CD14-positive monocyte (primary cell): ENCODE measurements around the gene TTPAL. TPM values are rescaled to one million over a fixed set of nuclear protein-coding genes. Genes with fewer than 3 reads are reported as not detected.

ENCODE experiments used
- DNase-seq, 3 donors: peaks; one replicate each; pipeline ENCODE4 v3.0.0-alpha.2; 2011 to 2022
- H2AFZ ChIP-seq: 2 replicates; pipeline ENCODE4 v1.6.0; 2012; ENCODE audit warnings: mild to moderate bottlenecking, low read depth, low read length, inconsistent platforms; ENCODE audit not compliant: insufficient read depth, poor library complexity, severe bottlenecking
- H3K27ac ChIP-seq, 2 donors: 1 replicate in 1 of 2; 2 replicates in 1 of 2; pipeline ENCODE4 v1.5.1; 2012 to 2013; ENCODE audit warnings: low read length in 2 of 2, control low read depth in 1 of 2, inconsistent platforms in 1 of 2, low read depth in 1 of 2, mild to moderate bottlenecking in 1 of 2
- H3K27me3 ChIP-seq, 2 donors: one replicate each; pipeline versions ENCODE4 v1.6.0 to v1.6.1; 2011 to 2013; ENCODE audit warnings: low read length in 2 of 2; ENCODE audit not compliant: control insufficient read depth in 2 of 2, insufficient read depth in 2 of 2
- H3K36me3 ChIP-seq, 2 donors: replicated peaks in 1 of 2; 1 replicate in 1 of 2; 2 replicates in 1 of 2; pipeline versions ENCODE4 v1.5.1 to v1.6.1; 2012 to 2013; ENCODE audit warnings: low read length in 2 of 2, control low read depth in 1 of 2, inconsistent platforms in 1 of 2, mild to moderate bottlenecking in 1 of 2; ENCODE audit not compliant: insufficient read depth in 2 of 2, control insufficient read depth in 1 of 2
- H3K4me1 ChIP-seq, 2 donors: 1 replicate in 1 of 2; 2 replicates in 1 of 2; pipeline versions ENCODE4 v1.5.1 to v1.6.1; 2012 to 2013; ENCODE audit warnings: low read length in 2 of 2, control low read depth in 1 of 2, inconsistent platforms in 1 of 2, mild to moderate bottlenecking in 1 of 2, moderate library complexity in 1 of 2; ENCODE audit not compliant: insufficient read depth in 2 of 2, control insufficient read depth in 1 of 2
- H3K4me2 ChIP-seq: replicated peaks from 2 replicates; pipeline ENCODE3; 2012; ENCODE audit warnings: low read length, moderate library complexity, mild to moderate bottlenecking; ENCODE audit not compliant: poor library complexity, severe bottlenecking; ENCODE audit errors: extremely low read depth
- H3K4me3 ChIP-seq, 3 experiments: fragments of 200-600 bp in 1 of 3; sonication (generic) in 1 of 3; replicated peaks in 1 of 3; 1 replicate in 2 of 3; 2 replicates in 1 of 3; pipeline ENCODE4 v1.5.1; 2011 to 2013; ENCODE audit warnings: low read length in 3 of 3, mild to moderate bottlenecking in 3 of 3, control low read depth in 2 of 3, low read depth in 2 of 3, inconsistent platforms in 1 of 3, moderate library complexity in 1 of 3
- H3K79me2 ChIP-seq: 2 replicates; pipeline ENCODE4 v1.6.0; 2012; ENCODE audit warnings: mild to moderate bottlenecking, control low read depth, inconsistent platforms, low read length, moderate library complexity; ENCODE audit not compliant: insufficient read depth
- H3K9ac ChIP-seq: 2 replicates; pipeline ENCODE4 v1.6.0; 2017; ENCODE audit warnings: low read length, mild to moderate bottlenecking; ENCODE audit not compliant: insufficient read depth, poor library complexity, severe bottlenecking
- H3K9me3 ChIP-seq, 2 donors: replicated peaks in 1 of 2; 1 replicate in 1 of 2; 2 replicates in 1 of 2; pipeline versions ENCODE4 v1.5.1 to v1.6.1; 2012 to 2013; ENCODE audit warnings: low read length in 2 of 2, control low read depth in 1 of 2; ENCODE audit not compliant: control insufficient read depth in 1 of 2, insufficient read depth in 1 of 2
- H4K20me1 ChIP-seq: 2 replicates; pipeline ENCODE4 v1.6.0; 2012; ENCODE audit warnings: mild to moderate bottlenecking, low read length, control low read depth, moderate library complexity; ENCODE audit not compliant: insufficient read depth
- H3K27ac Mint-ChIP-seq, 7 donors: one replicate each; pipeline ENCODE4 v1.8.0; 2020; ENCODE audit warnings: mild to moderate bottlenecking in 7 of 7, mixed read lengths in 7 of 7, moderate library complexity in 6 of 7, inconsistent platforms in 2 of 7
- H3K27me3 Mint-ChIP-seq, 3 donors: one replicate each; pipeline ENCODE4 v1.8.0; 2021 to 2022; ENCODE audit warnings: low read depth in 3 of 3, mild to moderate bottlenecking in 3 of 3, mixed read lengths in 3 of 3, moderate library complexity in 3 of 3, inconsistent platforms in 1 of 3
- H3K36me3 Mint-ChIP-seq, 2 donors: one replicate each; pipeline ENCODE4 v1.8.0; 2020; ENCODE audit warnings: mixed read lengths in 2 of 2, inconsistent platforms in 1 of 2, mild to moderate bottlenecking in 1 of 2
- H3K4me1 Mint-ChIP-seq: one replicate; pipeline ENCODE4 v1.8.0; 2020; ENCODE audit warnings: mild to moderate bottlenecking, mixed read lengths
- H3K4me3 Mint-ChIP-seq, 2 donors: one replicate each; pipeline ENCODE4 v1.8.0; 2020; ENCODE audit warnings: mild to moderate bottlenecking in 2 of 2, mixed read lengths in 2 of 2, moderate library complexity in 1 of 2
- H3K9me3 Mint-ChIP-seq, 7 donors: one replicate each; pipeline ENCODE4 v1.8.0; 2020 to 2022; ENCODE audit warnings: mixed read lengths in 7 of 7, mild to moderate bottlenecking in 6 of 7, moderate library complexity in 6 of 7, inconsistent platforms in 2 of 7
- WGBS: methylation state at CpG from one replicate; pipeline ENCODE4 v1.1.5; 2013; ENCODE audit warnings: missing lambda C conversion rate; ENCODE audit not compliant: insufficient coverage; 5-methylcytosine and 5-hydroxymethylcytosine counted together
- intact Hi-C, 2 donors: fragments of 100-400 bp; cut with micrococcal nuclease; formaldehyde crosslinking; loops; one replicate each; pipeline versions ENCODE4 v1.15.0 to v1.15.1; 2023
- polyA plus RNA-seq, 3 donors: library from polyadenylated mRNA; depleted of rRNA in 1 of 3; unstranded in 2 of 3; stranded (reverse) in 1 of 3; fragments of 300-500 nt in 2 of 3; fragments of >200 nt in 1 of 3; fragmentation: Illumina TruSeq in 2 of 3; gene quantifications; 1 replicate in 2 of 3; 2 replicates in 1 of 3; pipeline ENCODE4 v1.2.3, GENCODE V29; 2012 to 2021
- TF ChIP-seq, protein P1 (sequence below): fragments of 200-600 bp; IDR thresholded peaks from one replicate; pipeline ENCODE4 v1.8.0; 2022; ENCODE audit warnings: antibody characterized with exemption, mild to moderate bottlenecking

Gene TTPAL
- polyA plus RNA-seq, 3 donors, result 1.5 to 4.9 (median 3.0) TPM

DNA sequence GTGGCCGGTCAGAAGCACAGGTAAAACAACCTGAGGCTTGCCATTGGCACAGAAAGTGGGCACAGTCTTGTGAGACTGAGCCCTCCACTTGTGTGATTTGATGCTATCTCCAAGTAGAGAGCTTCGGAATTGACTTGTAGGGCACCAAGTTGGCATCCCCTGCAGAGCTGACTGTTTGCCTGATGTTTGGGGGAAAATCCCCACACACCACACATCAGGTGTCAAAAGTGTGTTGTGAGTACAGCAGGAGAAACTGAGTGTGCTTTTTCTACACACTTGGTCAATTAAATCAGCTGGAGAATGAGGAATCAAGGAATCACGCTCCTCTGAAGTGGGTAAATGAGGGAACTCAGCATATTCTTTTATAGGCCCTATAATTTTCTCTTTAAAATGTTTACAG, 45.2 kb downstream of the TTPAL start:
- DNase-seq, result peak in 1 of 3 donors; percentile 20
- Histone ChIP-seq H4K20me1 (peaks cover 31% of the 10 kb centered on the region), H3K36me3 (peaks cover 2 to 28% of the 10 kb centered on the region in 2 donors), H3K9ac (peak overlapping the region; percentile 92), H3K27ac (peak overlapping the region in 1 of 2 donors; percentile 97), H3K4me2 (peak overlapping the region; percentile 80), H3K4me3 (peak overlapping the region; percentile 88 to 97 (median 95)), H3K4me1 (peaks cover 22 to 33% of the 10 kb centered on the region in 2 donors), H3K27me3 (no peaks in the 10 kb centered on the region), H3K9me3 (no peaks in the 10 kb centered on the region), H2AFZ (no peak overlapping the region), H3K79me2 (peaks cover 59% of the 10 kb centered on the region)
- Mint-ChIP-seq H3K9me3 (no peaks in the 10 kb centered on the region), H3K36me3 (peaks cover 19% of the 10 kb centered on the region in 2 donors), H3K4me3 (peak overlapping the region; percentile 87 to 88), H3K4me1 (peaks cover 37% of the 10 kb centered on the region), H3K27ac (peak overlapping the region; percentile 95 to 98 (median 96)), H3K27me3 (no peaks in the 10 kb centered on the region)
- TF ChIP-seq, protein P1, sequence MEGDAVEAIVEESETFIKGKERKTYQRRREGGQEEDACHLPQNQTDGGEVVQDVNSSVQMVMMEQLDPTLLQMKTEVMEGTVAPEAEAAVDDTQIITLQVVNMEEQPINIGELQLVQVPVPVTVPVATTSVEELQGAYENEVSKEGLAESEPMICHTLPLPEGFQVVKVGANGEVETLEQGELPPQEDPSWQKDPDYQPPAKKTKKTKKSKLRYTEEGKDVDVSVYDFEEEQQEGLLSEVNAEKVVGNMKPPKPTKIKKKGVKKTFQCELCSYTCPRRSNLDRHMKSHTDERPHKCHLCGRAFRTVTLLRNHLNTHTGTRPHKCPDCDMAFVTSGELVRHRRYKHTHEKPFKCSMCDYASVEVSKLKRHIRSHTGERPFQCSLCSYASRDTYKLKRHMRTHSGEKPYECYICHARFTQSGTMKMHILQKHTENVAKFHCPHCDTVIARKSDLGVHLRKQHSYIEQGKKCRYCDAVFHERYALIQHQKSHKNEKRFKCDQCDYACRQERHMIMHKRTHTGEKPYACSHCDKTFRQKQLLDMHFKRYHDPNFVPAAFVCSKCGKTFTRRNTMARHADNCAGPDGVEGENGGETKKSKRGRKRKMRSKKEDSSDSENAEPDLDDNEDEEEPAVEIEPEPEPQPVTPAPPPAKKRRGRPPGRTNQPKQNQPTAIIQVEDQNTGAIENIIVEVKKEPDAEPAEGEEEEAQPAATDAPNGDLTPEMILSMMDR, result no peak
- intact Hi-C loops, result loop anchor here (5.0 to 10.0 kb wide), 4 partner anchors 44 to 91 kb away; partner anchors contain the start of gene TTPAL (in 1 of the 2)
- 100% methylated on average over 1 of the region's 3 CpGs for WGBS

DNA sequence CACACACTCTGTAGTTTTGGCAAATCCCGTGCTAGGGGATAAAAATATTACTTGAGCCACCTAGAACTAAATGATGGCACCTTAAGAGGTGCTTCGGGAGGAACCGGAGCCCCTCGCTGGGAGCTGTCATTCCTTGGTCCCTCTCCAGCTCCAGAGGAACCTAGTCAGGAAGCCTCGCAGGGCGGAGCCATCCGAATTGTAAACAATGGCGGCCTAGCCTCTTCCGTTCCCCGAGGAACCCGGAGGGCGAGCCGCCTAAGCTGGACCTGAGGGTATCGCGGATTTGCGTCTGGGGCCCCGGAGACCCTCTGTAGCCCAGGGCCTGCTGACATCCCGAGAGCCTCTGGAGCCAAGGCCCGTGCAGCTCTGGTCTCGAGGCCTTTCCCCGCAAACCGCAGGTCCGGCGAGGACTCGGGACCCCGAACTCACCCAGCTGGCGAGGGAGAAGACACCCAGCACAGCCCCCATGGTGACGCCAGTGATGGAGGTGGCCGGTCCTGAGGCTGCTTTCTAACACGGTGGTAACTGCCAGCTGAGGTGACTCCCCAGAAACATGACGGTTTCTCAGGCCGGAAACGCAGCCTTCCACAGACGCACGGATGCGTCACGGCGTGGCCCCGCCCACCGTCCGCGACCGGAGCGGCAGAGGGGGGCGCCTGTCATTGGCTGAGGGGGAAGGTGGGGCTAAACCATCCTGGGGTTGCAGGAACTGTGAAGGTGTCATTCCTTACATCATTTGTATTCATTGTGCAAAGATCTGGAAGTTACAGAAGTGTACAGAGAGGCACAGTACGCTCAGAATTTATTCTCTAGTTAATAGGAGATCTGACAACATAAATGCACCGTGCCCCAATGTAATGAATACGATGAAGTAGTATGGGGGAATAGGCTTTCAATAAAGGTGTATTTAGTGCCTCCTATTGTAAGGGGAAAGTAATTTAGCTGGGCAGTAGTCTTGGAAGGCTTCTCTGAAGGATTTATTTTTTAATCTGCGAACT, 46.1 kb downstream of the TTPAL start, which contains the start of gene SERINC3:
SERINC3 (minus strand) TSS at position 587 of the 998 bp plus-strand sequence; CDS start at position 468, 119 bp downstream.
- TF ChIP-seq, protein P1, result no peak
- peak; percentile 96 to 98 (median 98) for DNase-seq
- Histone ChIP-seq H3K79me2 (peaks cover 50% of the 10 kb centered on the region), H3K4me3 (peak within 1 kb of the TSS; percentile 88 to 97 (median 95)), H3K4me1 (peaks cover 25 to 39% of the 10 kb centered on the region in 2 donors), H3K9me3 (no peaks in the 10 kb centered on the region), H3K9ac (peak within 1 kb of the TSS; percentile 92), H4K20me1 (peaks cover 22% of the 10 kb centered on the region), H3K4me2 (peak within 1 kb of the TSS; percentile 80), H3K27ac (peak within 1 kb of the TSS; percentile 92 to 97), H3K27me3 (no peaks in the 10 kb centered on the region), H2AFZ (peak within 1 kb of the TSS; percentile 62), H3K36me3 (peaks cover 1 to 22% of the 10 kb centered on the region in 2 donors)
- H3K4me1 Mint-ChIP-seq, result peaks cover 40% of the 10 kb centered on the region
- no peaks in the 10 kb centered on the region for H3K27me3 Mint-ChIP-seq
- peaks cover 14 to 15% of the 10 kb centered on the region in 2 donors for H3K36me3 Mint-ChIP-seq
- no peaks in the 10 kb centered on the region for H3K9me3 Mint-ChIP-seq
- under 1% methylated on average over 39 of the region's 49 CpGs for WGBS
- H3K4me3 Mint-ChIP-seq, result peak within 1 kb of the TSS; percentile 87 to 88
- peak within 1 kb of the TSS; percentile 95 to 98 (median 96) for H3K27ac Mint-ChIP-seq
- intact Hi-C loops, result loop anchor here (5.0 to 10.0 kb wide), 4 partner anchors 44 to 91 kb away; partner anchors contain the start of gene TTPAL (in 1 of the 2)
